HEK293 (cell line): ENCODE results near the gene STARD10.
A peak's percentile ranks its signal among the peaks of the same experiment; 100 is the strongest.

ENCODE experiments used
- CTCF ChIA-PET: fragments of 350-600 bp; formaldehyde crosslinking; extraction: SDS; loops from one replicate; lab custom pipeline; 2021; ENCODE audit warnings: antibody characterized with exemption; lab: Yijun Ruan, JAX
- POLR2A ChIA-PET: fragments of 300-600 bp; formaldehyde crosslinking; extraction: SDS; loops from one replicate; lab custom pipeline; 2020; ENCODE audit warnings: antibody characterized with exemption, inconsistent platforms; lab: Yijun Ruan, JAX
- H3K27ac ChIP-seq: fragments of 200-500 bp; sonication (Bioruptor generic); 2 replicates; pipeline ENCODE4 v1.5.1; 2014; ENCODE audit warnings: low read depth, low read length, control low read depth, inconsistent platforms; ENCODE audit errors: extremely low read depth
- H3K36me3 ChIP-seq, 2 experiments: fragments of 200-500 bp in 1 of 2; sonication (Bioruptor generic) in 1 of 2; 1 replicate in 1 of 2; 2 replicates in 1 of 2; pipeline ENCODE4 v1.5.1; 2014 to 2017; ENCODE audit warnings: inconsistent platforms in 2 of 2, low read length in 2 of 2; ENCODE audit not compliant: control insufficient read depth in 2 of 2, insufficient read depth in 1 of 2
- H3K4me1 ChIP-seq: fragments of 200-500 bp; sonication (Bioruptor generic); 2 replicates; pipeline ENCODE4 v1.5.1; 2014; ENCODE audit warnings: mild to moderate bottlenecking, low read length, inconsistent platforms; ENCODE audit not compliant: control insufficient read depth, insufficient read depth
- H3K4me3 ChIP-seq: 2 replicates; pipeline ENCODE4 v1.5.1; 2011; ENCODE audit warnings: low read depth, mild to moderate bottlenecking, control low read depth, low read length, moderate library complexity
- H3K9me3 ChIP-seq: fragments of 200-500 bp; sonication (Bioruptor generic); 2 replicates; pipeline ENCODE4 v1.5.1; 2014; ENCODE audit warnings: low read depth, low read length, inconsistent platforms; ENCODE audit not compliant: control insufficient read depth, insufficient read depth
- EGR2 ChIP-seq: fragments of 450-650 bp; formaldehyde crosslinking; IDR thresholded peaks from 2 replicates; pipeline ENCODE4 v1.5.1; 2016; ENCODE audit warnings: low read depth, missing biosample characterization, missing genetic modification characterization
- GLIS1 ChIP-seq: fragments of 450-650 bp; formaldehyde crosslinking; IDR thresholded peaks from 2 replicates; pipeline ENCODE4 v1.5.1; 2016; ENCODE audit warnings: missing biosample characterization, missing genetic modification characterization
- REPIN1 ChIP-seq: fragments of 450-650 bp; formaldehyde crosslinking; IDR thresholded peaks from 2 replicates; pipeline ENCODE4 v1.5.1; 2017; ENCODE audit warnings: missing biosample characterization, missing genetic modification characterization, low read depth
- SP7 ChIP-seq: fragments of 450-650 bp; formaldehyde crosslinking; IDR thresholded peaks from 2 replicates; pipeline ENCODE4 v1.5.1; 2016; ENCODE audit warnings: missing biosample characterization, missing genetic modification characterization
- ZBTB48 ChIP-seq: fragments of 450-650 bp; formaldehyde crosslinking; IDR thresholded peaks from 2 replicates; pipeline ENCODE4 v1.5.1; 2016; ENCODE audit warnings: missing biosample characterization, missing genetic modification characterization
- ZBTB8A ChIP-seq: fragments of 450-650 bp; formaldehyde crosslinking; IDR thresholded peaks from 2 replicates; pipeline ENCODE4 v1.5.1; 2016; ENCODE audit warnings: missing biosample characterization, missing genetic modification characterization
- ZIC2 ChIP-seq: fragments of 450-650 bp; formaldehyde crosslinking; IDR thresholded peaks from 2 replicates; pipeline ENCODE4 v1.5.1; 2016; ENCODE audit warnings: missing biosample characterization, missing genetic modification characterization
- ZNF335 ChIP-seq: fragments of 450-650 bp; formaldehyde crosslinking; conservative IDR thresholded peaks from 2 replicates; pipeline ENCODE4 v1.5.1; 2016; ENCODE audit warnings: missing biosample characterization, missing genetic modification characterization
- ZNF341 ChIP-seq: fragments of 450-650 bp; formaldehyde crosslinking; IDR thresholded peaks from 2 replicates; pipeline ENCODE4; 2016; ENCODE audit warnings: low read depth, missing biosample characterization, missing genetic modification characterization
- ZNF366 ChIP-seq: fragments of 450-650 bp; formaldehyde crosslinking; conservative IDR thresholded peaks from 2 replicates; pipeline ENCODE4 v1.5.1; 2016; ENCODE audit warnings: missing biosample characterization, missing genetic modification characterization
- ZNF548 ChIP-seq: fragments of 450-650 bp; formaldehyde crosslinking; IDR thresholded peaks from 2 replicates; pipeline ENCODE4 v1.5.1; 2016; ENCODE audit warnings: missing biosample characterization, missing genetic modification characterization
- ZNF692 ChIP-seq: fragments of 450-650 bp; formaldehyde crosslinking; IDR thresholded peaks from 2 replicates; pipeline ENCODE4 v1.5.1; 2016; ENCODE audit warnings: missing biosample characterization, missing genetic modification characterization
- ZNF747 ChIP-seq: fragments of 450-650 bp; formaldehyde crosslinking; IDR thresholded peaks from 2 replicates; pipeline ENCODE4 v1.5.1; 2016; ENCODE audit warnings: missing biosample characterization, missing genetic modification characterization
- ZNF76 ChIP-seq: fragments of 450-650 bp; formaldehyde crosslinking; IDR thresholded peaks from 2 replicates; pipeline ENCODE4; 2016; ENCODE audit warnings: low read depth, missing biosample characterization, missing genetic modification characterization, borderline replicate concordance
- ZNF776 ChIP-seq: fragments of 450-650 bp; formaldehyde crosslinking; IDR thresholded peaks from 2 replicates; pipeline ENCODE4 v1.5.0; 2017; ENCODE audit warnings: missing biosample characterization, missing genetic modification characterization, borderline replicate concordance
- TF ChIP-seq, protein P1 (sequence below): sonication (generic); formaldehyde crosslinking; IDR thresholded peaks from 2 replicates; pipeline ENCODE4 v1.8.1; 2022; ENCODE audit warnings: mild to moderate bottlenecking, moderate library complexity, missing genetic modification reagents
- TF ChIP-seq, protein P2 (sequence below): fragments of 450-650 bp; formaldehyde crosslinking; IDR thresholded peaks from 2 replicates; pipeline ENCODE4 v1.5.1; 2017; ENCODE audit warnings: missing biosample characterization, missing genetic modification characterization
- TF ChIP-seq, protein P3 (sequence below): fragments of 450-650 bp; formaldehyde crosslinking; conservative IDR thresholded peaks from 2 replicates; pipeline ENCODE4 v1.5.1; 2016; ENCODE audit warnings: low read depth, missing biosample characterization, missing genetic modification characterization
- TF ChIP-seq, protein P4 (sequence below): fragments of 450-650 bp; formaldehyde crosslinking; IDR thresholded peaks from 2 replicates; pipeline ENCODE4 v1.5.0; 2017; ENCODE audit warnings: missing biosample characterization, missing genetic modification characterization, borderline replicate concordance

The STARD10 gene

GRCh38 chr11:72722050-72722748 lies 71.6 kb downstream of the STARD10 start (continued):
- no peak for TF ChIP-seq ZNF747 (tag by site-specific recombination)
- TF ChIP-seq, protein P1, sequence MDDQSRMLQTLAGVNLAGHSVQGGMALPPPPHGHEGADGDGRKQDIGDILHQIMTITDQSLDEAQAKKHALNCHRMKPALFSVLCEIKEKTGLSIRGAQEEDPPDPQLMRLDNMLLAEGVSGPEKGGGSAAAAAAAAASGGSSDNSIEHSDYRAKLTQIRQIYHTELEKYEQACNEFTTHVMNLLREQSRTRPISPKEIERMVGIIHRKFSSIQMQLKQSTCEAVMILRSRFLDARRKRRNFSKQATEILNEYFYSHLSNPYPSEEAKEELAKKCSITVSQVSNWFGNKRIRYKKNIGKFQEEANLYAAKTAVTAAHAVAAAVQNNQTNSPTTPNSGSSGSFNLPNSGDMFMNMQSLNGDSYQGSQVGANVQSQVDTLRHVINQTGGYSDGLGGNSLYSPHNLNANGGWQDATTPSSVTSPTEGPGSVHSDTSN (CRISPR knock-in tag), result no peak
- peak; percentile 56; the same call in 1 of the 2 replicates for TF ChIP-seq REPIN1 (tag by site-specific recombination)
- TF ChIP-seq SP7, result peak; percentile 65; the same call in 1 of the 2 replicates
- peak; percentile 56; the same call in 1 of the 2 replicates for TF ChIP-seq ZBTB48 (tag by site-specific recombination)
- TF ChIP-seq ZNF366 (tag by site-specific recombination), result peak; percentile 65
- TF ChIP-seq, protein P2, sequence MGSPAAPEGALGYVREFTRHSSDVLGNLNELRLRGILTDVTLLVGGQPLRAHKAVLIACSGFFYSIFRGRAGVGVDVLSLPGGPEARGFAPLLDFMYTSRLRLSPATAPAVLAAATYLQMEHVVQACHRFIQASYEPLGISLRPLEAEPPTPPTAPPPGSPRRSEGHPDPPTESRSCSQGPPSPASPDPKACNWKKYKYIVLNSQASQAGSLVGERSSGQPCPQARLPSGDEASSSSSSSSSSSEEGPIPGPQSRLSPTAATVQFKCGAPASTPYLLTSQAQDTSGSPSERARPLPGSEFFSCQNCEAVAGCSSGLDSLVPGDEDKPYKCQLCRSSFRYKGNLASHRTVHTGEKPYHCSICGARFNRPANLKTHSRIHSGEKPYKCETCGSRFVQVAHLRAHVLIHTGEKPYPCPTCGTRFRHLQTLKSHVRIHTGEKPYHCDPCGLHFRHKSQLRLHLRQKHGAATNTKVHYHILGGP (tag by site-specific recombination), result peak; percentile 27; the same call in 1 of the 2 replicates
- TF ChIP-seq ZNF692 (tag by site-specific recombination), result peak; percentile 45; the same call in 1 of the 2 replicates
- TF ChIP-seq, protein P3, sequence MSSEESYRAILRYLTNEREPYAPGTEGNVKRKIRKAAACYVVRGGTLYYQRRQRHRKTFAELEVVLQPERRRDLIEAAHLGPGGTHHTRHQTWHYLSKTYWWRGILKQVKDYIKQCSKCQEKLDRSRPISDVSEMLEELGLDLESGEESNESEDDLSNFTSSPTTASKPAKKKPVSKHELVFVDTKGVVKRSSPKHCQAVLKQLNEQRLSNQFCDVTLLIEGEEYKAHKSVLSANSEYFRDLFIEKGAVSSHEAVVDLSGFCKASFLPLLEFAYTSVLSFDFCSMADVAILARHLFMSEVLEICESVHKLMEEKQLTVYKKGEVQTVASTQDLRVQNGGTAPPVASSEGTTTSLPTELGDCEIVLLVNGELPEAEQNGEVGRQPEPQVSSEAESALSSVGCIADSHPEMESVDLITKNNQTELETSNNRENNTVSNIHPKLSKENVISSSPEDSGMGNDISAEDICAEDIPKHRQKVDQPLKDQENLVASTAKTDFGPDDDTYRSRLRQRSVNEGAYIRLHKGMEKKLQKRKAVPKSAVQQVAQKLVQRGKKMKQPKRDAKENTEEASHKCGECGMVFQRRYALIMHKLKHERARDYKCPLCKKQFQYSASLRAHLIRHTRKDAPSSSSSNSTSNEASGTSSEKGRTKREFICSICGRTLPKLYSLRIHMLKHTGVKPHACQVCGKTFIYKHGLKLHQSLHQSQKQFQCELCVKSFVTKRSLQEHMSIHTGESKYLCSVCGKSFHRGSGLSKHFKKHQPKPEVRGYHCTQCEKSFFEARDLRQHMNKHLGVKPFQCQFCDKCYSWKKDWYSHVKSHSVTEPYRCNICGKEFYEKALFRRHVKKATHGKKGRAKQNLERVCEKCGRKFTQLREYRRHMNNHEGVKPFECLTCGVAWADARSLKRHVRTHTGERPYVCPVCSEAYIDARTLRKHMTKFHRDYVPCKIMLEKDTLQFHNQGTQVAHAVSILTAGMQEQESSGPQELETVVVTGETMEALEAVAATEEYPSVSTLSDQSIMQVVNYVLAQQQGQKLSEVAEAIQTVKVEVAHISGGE (tag by site-specific recombination), result peak; percentile 58
- TF ChIP-seq ZNF76, result peak; percentile 75; the same call in 1 of the 2 replicates

- H3K9me3 ChIP-seq, result no peaks in the 10 kb centered on the region
- CTCF ChIA-PET, result interaction anchor here (0.6 to 1.9 kb wide), 4 partner anchors 99 to 514 kb away, joined by 3 to 7 read pairs (median 3); no protein-coding TSS in a partner anchor
- POLR2A ChIA-PET, result interaction anchor here (0.8 to 1.8 kb wide), 5 partner anchors 17 to 585 kb away, joined by 3 to 6 read pairs (median 5); partner anchors contain the start of gene STARD10
- H3K4me3 ChIP-seq, result peak overlapping the region; percentile 62
- H3K27ac ChIP-seq, result peak overlapping the region; percentile 78
- peaks cover 0 to 49% of the 10 kb centered on the region in 2 experiments; a peak in 1 of 3 replicates for H3K36me3 ChIP-seq
- H3K4me1 ChIP-seq, result peaks cover 5% of the 10 kb centered on the region; the same call in 1 of the 2 replicates
- TF ChIP-seq EGR2 (tag by site-specific recombination) (0 out of 2 replicates have a peak, but pooled peaks have one; percentile 8), ZBTB8A (tag by site-specific recombination) (0 out of 2 replicates have a peak, but pooled peaks have one; percentile 18), ZNF341 (tag by site-specific recombination) (peak; percentile 34; the same call in 1 of the 2 replicates), GLIS1 (peak; percentile 60), ZNF776 (tag by site-specific recombination) (no peak), ZNF548 (0 out of 2 replicates have a peak, but pooled peaks have one; percentile 13), ZIC2 (tag by site-specific recombination) (peak; percentile 80), ZNF335 (no peak; the same call in 1 of the 2 replicates)
- TF ChIP-seq, protein P4, sequence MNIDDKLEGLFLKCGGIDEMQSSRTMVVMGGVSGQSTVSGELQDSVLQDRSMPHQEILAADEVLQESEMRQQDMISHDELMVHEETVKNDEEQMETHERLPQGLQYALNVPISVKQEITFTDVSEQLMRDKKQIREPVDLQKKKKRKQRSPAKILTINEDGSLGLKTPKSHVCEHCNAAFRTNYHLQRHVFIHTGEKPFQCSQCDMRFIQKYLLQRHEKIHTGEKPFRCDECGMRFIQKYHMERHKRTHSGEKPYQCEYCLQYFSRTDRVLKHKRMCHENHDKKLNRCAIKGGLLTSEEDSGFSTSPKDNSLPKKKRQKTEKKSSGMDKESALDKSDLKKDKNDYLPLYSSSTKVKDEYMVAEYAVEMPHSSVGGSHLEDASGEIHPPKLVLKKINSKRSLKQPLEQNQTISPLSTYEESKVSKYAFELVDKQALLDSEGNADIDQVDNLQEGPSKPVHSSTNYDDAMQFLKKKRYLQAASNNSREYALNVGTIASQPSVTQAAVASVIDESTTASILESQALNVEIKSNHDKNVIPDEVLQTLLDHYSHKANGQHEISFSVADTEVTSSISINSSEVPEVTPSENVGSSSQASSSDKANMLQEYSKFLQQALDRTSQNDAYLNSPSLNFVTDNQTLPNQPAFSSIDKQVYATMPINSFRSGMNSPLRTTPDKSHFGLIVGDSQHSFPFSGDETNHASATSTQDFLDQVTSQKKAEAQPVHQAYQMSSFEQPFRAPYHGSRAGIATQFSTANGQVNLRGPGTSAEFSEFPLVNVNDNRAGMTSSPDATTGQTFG, result no peak
These were observed 72.2 kb downstream of the STARD10 start for GRCh38 chr11:72721689-72722049.
